ENCODE results near the gene ERICH4.
"Not testable (repeated sequence)": the region's sequence is repeated elsewhere in the genome, so short reads cannot be mapped to it uniquely, and the experiment has no call there.

The ERICH4 gene

DNA sequence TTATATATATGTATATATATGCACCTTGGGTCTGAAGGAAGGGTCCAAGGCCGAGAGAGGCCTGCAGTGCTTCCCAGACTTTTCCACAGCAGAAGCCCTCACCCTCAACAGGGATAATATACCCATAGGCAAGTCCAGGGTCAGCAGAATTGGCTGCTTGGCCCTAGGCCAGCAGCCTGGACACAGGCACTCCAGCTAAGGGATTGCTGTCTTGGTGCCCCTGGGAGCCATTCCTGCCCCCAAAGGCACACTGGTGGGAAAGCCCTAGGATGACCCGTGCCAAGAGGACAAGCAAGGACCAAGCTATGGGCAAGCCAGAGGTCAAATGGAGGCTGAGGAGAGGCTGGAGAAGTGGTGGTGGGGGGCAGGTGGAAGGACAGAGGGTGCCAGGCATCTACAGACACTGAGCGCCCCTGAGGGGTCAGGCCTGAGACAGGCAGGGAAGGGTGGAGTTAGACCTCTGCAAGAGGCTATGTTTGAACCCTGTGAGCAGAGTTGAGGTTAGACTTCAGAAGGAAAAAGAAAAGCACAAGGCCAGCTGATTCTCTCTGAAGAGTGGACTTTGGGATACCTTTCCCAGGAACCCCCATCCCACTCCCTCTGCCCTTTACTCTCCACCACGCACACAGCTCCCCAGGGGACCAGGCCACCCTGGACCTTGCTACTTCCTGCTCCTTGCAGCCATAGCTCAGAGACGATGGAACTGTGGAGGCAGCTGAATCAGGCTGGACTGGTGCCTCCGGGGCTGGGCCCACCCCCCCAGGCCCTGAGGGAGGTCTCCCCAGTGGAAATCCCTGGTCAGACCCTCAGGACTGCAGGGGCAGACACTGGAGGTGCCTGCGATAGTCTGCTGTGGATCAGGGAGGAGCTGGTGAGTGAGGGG, at the start of gene ERICH4:
ERICH4 (plus strand) TSS at position 684 of the 883 bp plus-strand sequence; CDS start at position 698, 14 bp downstream.
- H3K4me3 ChIP-seq (ENCODE audit: low read depth, low read length): no peak within 1 kb of the TSS

- no peak overlapping the region for H3K4me3 ChIP-seq (ENCODE audit: low read depth, low read length)
Measured at GRCh38 chr19:41395355-41395754, 47.6 kb upstream of the ERICH4 start.

- H3K4me3 ChIP-seq (ENCODE audit: low read depth, low read length): peak within 1 kb of the TSS; percentile 95
Measured at GRCh38 chr19:41397086-41398049, 45.6 kb upstream of the ERICH4 start, which contains the start of the genes BCKDHA and EXOSC5. BCKDHA (plus strand) TSS chr19:41397818; CDS start chr19:41397828, 10 bp downstream. EXOSC5 (minus strand) TSS chr19:41397359; CDS start chr19:41397328, 31 bp downstream.

GRCh38 chr19:41398050-41398418, 44.9 kb upstream of the ERICH4 start:
- peak overlapping the region; percentile 87 for H3K4me3 ChIP-seq (ENCODE audit: low read depth, low read length)

DNA sequence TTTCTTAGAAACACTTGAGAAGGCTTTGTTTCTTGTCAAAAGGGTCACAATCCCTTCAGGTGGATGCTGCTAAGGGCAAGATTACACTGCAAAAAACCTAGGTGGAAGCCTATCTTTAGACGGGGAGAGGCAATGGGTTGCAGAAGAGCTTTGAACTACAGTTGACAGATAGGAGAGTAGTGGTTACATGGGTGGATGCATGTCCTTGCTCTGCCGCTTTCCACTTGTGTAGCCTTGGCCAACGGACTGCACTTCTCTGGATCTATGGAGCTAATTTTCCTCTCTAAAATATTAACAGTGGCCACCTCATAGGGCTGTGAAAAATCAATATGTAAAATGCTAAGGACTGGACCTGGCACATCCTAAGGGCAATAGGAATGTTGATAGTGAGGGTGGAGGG, 44.4 kb upstream of the ERICH4 start:
- H3K4me3 ChIP-seq (ENCODE audit: low read depth, low read length): peak overlapping the region; percentile 87

DNA sequence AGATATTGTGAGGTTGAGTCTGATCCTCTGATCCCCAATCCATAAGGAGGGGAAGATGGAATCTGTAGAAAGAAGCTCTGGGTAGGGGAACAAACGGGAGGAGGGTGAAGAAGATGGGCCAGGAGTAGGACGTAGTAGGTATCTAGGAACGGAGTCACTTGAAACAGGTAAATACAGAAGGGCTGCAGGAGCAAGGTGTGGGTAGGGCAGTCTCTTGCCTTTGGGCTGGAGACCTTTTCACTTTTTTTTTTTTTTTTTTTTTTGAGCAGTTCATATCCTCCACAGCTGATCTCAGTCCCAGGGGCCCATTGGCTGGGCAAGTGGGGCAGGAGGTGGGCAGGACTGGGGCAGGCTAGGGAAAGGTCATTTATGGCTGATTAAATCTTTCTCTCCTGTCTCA, 43.9 kb upstream of the ERICH4 start:
- no peak overlapping the region for H3K4me3 ChIP-seq (ENCODE audit: low read depth, low read length)

DNA sequence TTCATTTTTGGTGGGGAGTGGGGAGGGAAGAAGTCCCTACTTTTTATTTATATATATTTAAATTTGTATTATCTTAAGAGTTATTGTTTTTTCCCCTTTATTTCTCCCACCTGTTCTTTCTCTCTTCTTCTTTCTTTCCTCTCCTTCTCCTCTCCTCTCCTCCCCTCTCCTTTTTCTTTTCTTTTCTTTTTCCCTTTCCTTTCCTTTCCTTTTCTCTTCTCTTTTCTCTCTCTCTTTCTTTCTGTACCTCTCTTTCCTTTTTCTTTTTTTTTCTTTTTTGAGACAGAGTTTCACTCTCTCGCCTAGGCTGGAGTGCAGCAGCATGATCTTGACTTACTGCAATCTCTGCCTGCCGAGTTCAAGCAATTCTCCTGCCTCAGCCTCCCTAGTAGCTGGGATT, 43.4 kb upstream of the ERICH4 start:
- no peak overlapping the region for H3K4me3 ChIP-seq (ENCODE audit: low read depth, low read length)

DNA sequence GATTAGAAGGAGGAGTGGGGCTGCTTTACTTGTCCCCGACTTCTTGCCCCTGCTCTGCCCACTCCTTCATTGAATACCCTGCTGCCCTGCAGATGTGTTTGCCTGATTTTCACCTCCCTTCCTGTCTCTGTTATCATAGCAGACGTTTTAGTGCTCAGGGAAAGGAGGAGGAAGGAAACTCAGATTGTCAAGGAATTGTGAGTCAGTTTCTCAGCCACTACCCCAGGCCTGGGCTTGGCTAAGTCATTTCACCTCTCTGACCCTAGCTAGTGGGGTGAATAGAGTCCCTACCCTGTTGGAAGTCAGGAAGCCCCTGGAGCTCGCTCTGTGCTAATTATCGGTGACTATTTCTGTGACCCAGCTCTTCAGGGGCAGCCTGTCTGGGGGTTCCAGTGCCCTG, 41.5 kb upstream of the ERICH4 start:
- no peak overlapping the region for H3K4me3 ChIP-seq (ENCODE audit: low read depth, low read length)

GRCh38 chr19:41402010-41402409, 40.9 kb upstream of the ERICH4 start:
- no peak overlapping the region for H3K4me3 ChIP-seq (ENCODE audit: low read depth, low read length)

- no peak overlapping the region for H3K4me3 ChIP-seq (ENCODE audit: low read depth, low read length)
Measured at GRCh38 chr19:41403181-41403970, 39.6 kb upstream of the ERICH4 start.

GRCh38 chr19:41405776-41406175, 37.2 kb upstream of the ERICH4 start:
- H3K4me3 ChIP-seq (ENCODE audit: low read depth, low read length): no peak overlapping the region

- no peak overlapping the region for H3K4me3 ChIP-seq (ENCODE audit: low read depth, low read length)
Measured at GRCh38 chr19:41407271-41407670, 35.7 kb upstream of the ERICH4 start.

DNA sequence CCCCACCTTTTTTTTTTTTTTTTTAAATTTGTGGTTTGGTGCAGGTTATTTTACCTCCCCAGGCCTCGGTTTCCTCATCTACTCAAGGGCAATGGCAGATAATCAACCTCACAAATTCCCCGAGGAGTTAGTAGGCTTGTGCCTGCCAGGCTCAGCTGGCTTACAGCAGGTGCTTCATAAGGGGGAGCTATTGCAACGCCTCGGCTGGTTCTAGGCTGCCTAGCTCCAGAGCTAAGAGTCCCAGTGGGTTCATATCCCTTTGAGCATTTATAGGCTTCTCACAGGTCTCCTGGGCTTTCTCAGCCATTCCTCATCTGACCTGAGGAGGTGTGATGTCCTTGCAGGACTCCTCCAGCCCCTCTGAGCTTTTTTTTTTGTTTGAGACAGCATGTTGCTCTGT, 34.7 kb upstream of the ERICH4 start:
- H3K4me3 ChIP-seq (ENCODE audit: low read depth, low read length): no peak overlapping the region

DNA sequence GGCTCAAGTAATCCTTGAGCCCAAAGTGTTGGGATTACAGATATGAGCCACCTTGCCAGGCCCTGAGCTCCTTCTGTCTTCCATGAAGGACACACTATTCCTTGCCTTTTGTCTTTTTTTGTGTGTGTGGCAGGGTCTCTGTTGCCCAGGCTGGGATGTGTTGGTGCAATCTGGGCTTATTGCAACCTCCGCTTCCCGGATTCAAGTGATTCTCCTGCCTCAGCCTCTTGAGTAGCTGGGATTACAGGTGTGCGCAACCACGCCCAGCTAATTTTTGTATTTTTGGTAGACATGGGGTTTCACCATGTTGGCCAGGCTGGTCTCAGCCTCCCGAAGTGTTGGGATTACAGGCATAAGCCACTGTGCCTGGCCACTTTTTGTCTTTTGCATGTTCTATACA, 34.1 kb upstream of the ERICH4 start:
- H3K4me3 ChIP-seq (ENCODE audit: low read depth, low read length): not testable (repeated sequence)

- H3K4me3 ChIP-seq (ENCODE audit: low read depth, low read length): no peak overlapping the region
Measured at GRCh38 chr19:41409288-41409687, 33.7 kb upstream of the ERICH4 start.

GRCh38 chr19:41410336-41411054, 32.5 kb upstream of the ERICH4 start:
- no peak overlapping the region for H3K4me3 ChIP-seq (ENCODE audit: low read depth, low read length)

- no peak overlapping the region for H3K4me3 ChIP-seq (ENCODE audit: low read depth, low read length)
Measured at GRCh38 chr19:41411100-41411967, 31.6 kb upstream of the ERICH4 start.

- H3K4me3 ChIP-seq (ENCODE audit: low read depth, low read length): no peak overlapping the region
Measured at GRCh38 chr19:41411968-41412265, 31.0 kb upstream of the ERICH4 start.

DNA sequence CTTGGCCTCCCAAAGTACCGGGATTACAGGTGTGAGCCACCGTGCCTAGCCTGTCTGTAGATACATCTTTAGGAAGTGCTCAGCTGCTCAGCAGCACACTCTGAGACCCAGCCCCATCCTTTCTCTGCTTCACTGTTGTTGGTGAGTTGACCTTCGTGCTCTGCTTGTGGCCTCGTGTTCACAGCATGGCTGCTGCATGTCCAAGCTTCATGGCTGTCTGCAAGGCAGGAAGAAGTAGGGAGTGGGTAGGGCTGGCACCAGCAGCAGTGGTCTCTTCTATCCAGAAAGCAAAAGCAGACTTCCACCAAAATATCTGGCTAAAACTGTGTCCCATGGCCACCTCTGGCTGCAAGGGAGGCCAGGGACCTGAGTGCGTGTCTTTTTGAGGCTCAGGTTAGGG, 30.0 kb upstream of the ERICH4 start:
- no peak overlapping the region for H3K4me3 ChIP-seq (ENCODE audit: low read depth, low read length)

Measured in iPS-11a (cell line).